Measurements from ENCODE around the gene RPL22. TPM values are rescaled to one million over a fixed set of nuclear protein-coding genes. Genes with fewer than 3 reads are reported as not detected.

RPL22 gene
- total and polyA plus RNA-seq, 2 of the 8 experiments (the other 6 are each of a cell fraction or from before 2014, with no cell fraction given): 133 to 521 TPM

DNA sequence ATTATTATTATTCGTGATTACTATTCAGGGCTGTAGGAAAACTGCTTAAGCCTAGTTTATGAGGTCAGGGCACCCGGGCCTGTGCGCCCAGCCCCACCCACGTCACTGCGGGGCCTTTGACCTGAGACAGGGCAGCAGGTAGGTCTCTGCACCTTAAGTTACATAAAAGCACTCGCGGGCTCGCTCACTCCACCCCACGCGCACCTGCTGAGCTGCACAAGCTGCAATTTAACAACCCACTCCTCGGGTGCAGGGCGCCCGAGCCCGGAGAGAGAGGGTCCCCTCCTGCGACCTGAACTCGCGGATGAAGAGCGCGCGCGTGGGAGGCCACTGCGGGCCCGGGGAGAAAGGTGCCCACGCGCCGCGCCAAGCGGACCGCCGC is 35.9 kb upstream of the RPL22 start:
- Histone ChIP-seq H3K4ac (replicated peaks; ENCODE audit: insufficient read length, low read depth, low read length) (peak overlapping the region; percentile 80), H3K9me3 (ENCODE audit: insufficient read depth in 2 of 2, low read depth in 1 of 2, low read length in 1 of 2) (no peaks in the 10 kb centered on the region), H3K4me1 (replicated peaks in 1 of 4; ENCODE audit: control insufficient read depth in 3 of 4, insufficient read depth in 4 of 4, low read length in 3 of 4) (peaks cover 4 to 25% (median 19%) of the 10 kb centered on the region in 4 experiments), H2BK5ac (ENCODE audit: low read depth, low read length) (peak overlapping the region; percentile 75; the same call in 1 of the 2 replicates), H3K27me3 (replicated peaks in 1 of 4; ENCODE audit: control insufficient read depth in 3 of 4, extremely low read depth in 1 of 4, insufficient read depth in 3 of 4, low read length in 3 of 4) (no peaks in the 10 kb centered on the region), H4K91ac (replicated peaks; ENCODE audit: insufficient read length, low read length) (no peak overlapping the region), H3K79me2 (ENCODE audit: control insufficient read depth in 1 of 2, insufficient read depth in 2 of 2, low read length in 2 of 2) (peaks cover 6 to 40% of the 10 kb centered on the region in 2 experiments), H3K56ac (replicated peaks; ENCODE audit: insufficient read length, low read depth, low read length) (peak overlapping the region; percentile 55), H3K9ac (replicated peaks in 1 of 4; ENCODE audit: extremely low read depth in 1 of 4, low read depth in 3 of 4, low read length in 3 of 4) (peak overlapping the region; percentile 91 to 100 (median 96)), H3K79me1 (ENCODE audit: low read depth, low read length) (peaks cover 10% of the 10 kb centered on the region), H4K5ac (ENCODE audit: insufficient read length, low read depth, low read length) (peak overlapping the region; percentile 25), H2BK120ac (replicated peaks; ENCODE audit: low read depth, low read length) (no peak overlapping the region), H3K14ac (ENCODE audit: insufficient read length) (no peak overlapping the region), H3K4me2 (ENCODE audit: insufficient read depth in 1 of 2, low read depth in 2 of 2, low read length in 2 of 2) (peak overlapping the region; percentile 80 to 85), H3K23me2 (ENCODE audit: low read depth, low read length) (0 out of 2 replicates have a peak, but pooled peaks cover 5% of the 10 kb centered on the region), H2AK5ac (ENCODE audit: low read depth, low read length) (no peak overlapping the region), H2BK20ac (ENCODE audit: low read length) (no peak overlapping the region), H2AFZ (ENCODE audit: low read length) (no peak overlapping the region), H3K36me3 (ENCODE audit: control insufficient read depth in 2 of 4, insufficient read depth in 4 of 4, low read length in 3 of 4) (peaks cover 13 to 36% (median 25%) of the 10 kb centered on the region in 4 experiments; a peak in 6 of 8 replicates), H4K8ac (ENCODE audit: extremely low read depth, insufficient read depth, low read length) (peak overlapping the region; percentile 92), H3K23ac (ENCODE audit: insufficient read length) (no peak overlapping the region), H2BK12ac (ENCODE audit: low read depth, low read length) (0 out of 2 replicates have a peak overlapping the region, but pooled peaks have one; percentile 39), H3K27ac (ENCODE audit: low read depth, low read length) (peak overlapping the region; percentile 2; the same call in 1 of the 2 replicates), H4K20me1 (replicated peaks in 1 of 2; ENCODE audit: control insufficient read depth in 1 of 2, insufficient read depth in 2 of 2, low read length in 2 of 2) (peaks cover 12 to 13% of the 10 kb centered on the region in 2 experiments), H2BK15ac (ENCODE audit: low read length) (no peak overlapping the region), H3K4me3 (ENCODE audit: extremely low read depth in 1 of 4, insufficient read depth in 2 of 4, low read depth in 3 of 4, low read length in 4 of 4) (peak overlapping the region; percentile 77 to 94 (median 86)), H3K18ac (ENCODE audit: extremely low read depth, low read length) (no peak overlapping the region)
- FAIRE-seq (no peak), DNase-seq (ENCODE audit: low read depth in 1 of 2, low spot score in 2 of 2) (no peak)
- ChIA-PET POLR2A (ENCODE audit: partially characterized antibody) (interaction anchor here (1.0 to 6.9 kb wide), 12 partner anchors 8 to 186 kb away, joined by 3 to 78 read pairs (median 6); partner anchors contain the start of genes HES3 and RNF207), CTCF (ENCODE audit: partially characterized antibody) (interaction anchor here (0.8 to 19.1 kb wide), 9 partner anchors 10 to 113 kb away, joined by 3 to 353 read pairs (median 5); partner anchors contain the start of genes RNF207 and RPL22)
- WGBS, 2 experiments (ENCODE audit: extremely low coverage in 1 of 2, insufficient coverage in 1 of 2, insufficient read length in 1 of 2, insufficient replicate concordance in 2 of 2, low coverage in 1 of 2, low lambda C conversion rate in 2 of 2, missing lambda C conversion rate in 1 of 2): 2% methylated on average over 14 of the region's 30 CpGs; no CpG with 5 or more reads in 1 of the 2 experiments
- TF ChIP-seq ASH2L (IDR thresholded peaks at IDR 0.05; ENCODE audit: low read length) (no peak), CREB1 (IDR thresholded peaks at IDR 0.05) (no peak), KDM5A (IDR thresholded peaks at IDR 0.05; ENCODE audit: low read length) (no peak), CHD1 (IDR thresholded peaks at IDR 0.05; ENCODE audit: low read depth, low read length) (no peak), SRF (IDR thresholded peaks at IDR 0.05; ENCODE audit: low read depth, low read length) (no peak), BCL11A (IDR thresholded peaks at IDR 0.05; ENCODE audit: low read depth in 2 of 2, low read length in 2 of 2) (no peak), CHD2 (IDR thresholded peaks at IDR 0.05; ENCODE audit: low read length) (no peak), E2F6 (IDR thresholded peaks at IDR 0.05) (no peak), TEAD4 (IDR thresholded peaks at IDR 0.05; ENCODE audit: low read depth, low read length) (no peak), ZNF274 (IDR thresholded peaks at IDR 0.05; ENCODE audit: borderline replicate concordance, extremely low read depth, low read length) (no peak), FOSL1 (IDR thresholded peaks at IDR 0.05; ENCODE audit: insufficient read depth, low read depth, low read length) (no peak), SP4 (IDR thresholded peaks at IDR 0.05; ENCODE audit: low read length) (no peak), TAF1 (IDR thresholded peaks at IDR 0.05; ENCODE audit: low read depth, low read length) (no peak), RBBP5 (IDR thresholded peaks at IDR 0.05; ENCODE audit: borderline replicate concordance, low read depth, low read length) (no peak)
